Thyroid gland (tissue), 4 donors: Measurements from ENCODE around the gene ZFC3H1.

Experiments
- POLR2A ChIP-seq, 2 donors: fragments of 450-650 bp; IDR thresholded peaks; one replicate each; pipeline ENCODE4 v1.6.1; 2017; ENCODE audit warnings: antibody characterized with exemption in 2 of 2, mild to moderate bottlenecking in 2 of 2, moderate library complexity in 1 of 2
- TF ChIP-seq, protein P1 (sequence below), 6 experiments: fragments of 200-600 bp in 3 of 6; fragments of 450-650 bp in 3 of 6; sonication (generic) in 3 of 6; IDR thresholded peaks; one replicate each; pipeline ENCODE4 v1.5.1; 2016 to 2019; ENCODE audit warnings: antibody characterized with exemption in 6 of 6, mild to moderate bottlenecking in 2 of 6, inconsistent platforms in 1 of 6, moderate library complexity in 1 of 6

DNA sequence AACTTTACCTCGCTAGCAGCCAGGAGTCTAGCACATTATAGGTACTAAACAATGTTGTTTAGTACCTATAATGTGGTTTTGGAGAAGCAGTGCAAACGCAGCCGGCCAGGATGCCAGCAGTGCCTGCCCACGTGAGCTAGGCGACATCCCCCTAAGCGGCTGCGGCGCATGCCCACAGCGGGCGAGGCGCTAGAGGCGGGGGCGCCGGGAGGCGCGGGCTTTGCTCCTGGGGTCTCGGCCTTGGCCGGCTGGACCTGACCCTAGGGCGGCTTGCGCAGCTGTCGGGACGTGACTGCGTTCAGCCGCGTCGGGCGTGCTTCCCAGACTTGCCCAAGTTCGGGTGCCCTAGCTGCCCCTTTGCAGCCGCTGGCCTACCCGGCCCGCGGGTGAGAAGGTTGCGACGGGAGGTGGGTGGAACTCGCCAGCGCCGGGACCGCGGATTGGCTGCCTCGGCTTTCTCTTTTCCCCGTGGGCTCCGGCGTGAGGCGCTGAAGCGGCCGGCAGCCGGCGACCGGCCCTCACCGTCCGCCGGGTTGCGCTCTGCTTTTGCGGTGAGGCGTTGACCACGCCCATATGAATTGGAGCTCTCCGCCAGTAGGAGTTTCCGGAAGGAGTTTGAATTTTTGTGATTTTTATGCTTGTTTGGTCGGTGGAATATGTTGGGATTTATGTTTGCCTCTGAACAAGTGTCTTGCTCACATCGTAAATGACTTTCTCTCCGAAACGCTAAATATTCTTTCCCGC is 22.4 kb upstream of the ZFC3H1 start, which contains the start of gene TMEM19:
- TF ChIP-seq, protein P1, sequence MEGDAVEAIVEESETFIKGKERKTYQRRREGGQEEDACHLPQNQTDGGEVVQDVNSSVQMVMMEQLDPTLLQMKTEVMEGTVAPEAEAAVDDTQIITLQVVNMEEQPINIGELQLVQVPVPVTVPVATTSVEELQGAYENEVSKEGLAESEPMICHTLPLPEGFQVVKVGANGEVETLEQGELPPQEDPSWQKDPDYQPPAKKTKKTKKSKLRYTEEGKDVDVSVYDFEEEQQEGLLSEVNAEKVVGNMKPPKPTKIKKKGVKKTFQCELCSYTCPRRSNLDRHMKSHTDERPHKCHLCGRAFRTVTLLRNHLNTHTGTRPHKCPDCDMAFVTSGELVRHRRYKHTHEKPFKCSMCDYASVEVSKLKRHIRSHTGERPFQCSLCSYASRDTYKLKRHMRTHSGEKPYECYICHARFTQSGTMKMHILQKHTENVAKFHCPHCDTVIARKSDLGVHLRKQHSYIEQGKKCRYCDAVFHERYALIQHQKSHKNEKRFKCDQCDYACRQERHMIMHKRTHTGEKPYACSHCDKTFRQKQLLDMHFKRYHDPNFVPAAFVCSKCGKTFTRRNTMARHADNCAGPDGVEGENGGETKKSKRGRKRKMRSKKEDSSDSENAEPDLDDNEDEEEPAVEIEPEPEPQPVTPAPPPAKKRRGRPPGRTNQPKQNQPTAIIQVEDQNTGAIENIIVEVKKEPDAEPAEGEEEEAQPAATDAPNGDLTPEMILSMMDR (IDR thresholded peaks at IDR 0.05): peak in 2 of 6 experiments; percentile 23 to 27
- peak in 1 of 2 donors; percentile 76 for TF ChIP-seq POLR2A (IDR thresholded peaks at IDR 0.05)
